ENCODE results near the gene ZNF385B.

GRCh38 chr2:179435566-179435965 is 425.8 kb downstream of the ZNF385B start:
- TF ChIP-seq CTCF (IDR thresholded peaks at IDR 0.05; ENCODE audit: insufficient read depth, low read length) (no peak), SPI1 (IDR thresholded peaks at IDR 0.05; ENCODE audit: borderline replicate concordance, low read depth) (no peak), REST (IDR thresholded peaks at IDR 0.05; ENCODE audit: insufficient replicate concordance, low read depth) (no peak), POLR2AphosphoS5 (IDR thresholded peaks at IDR 0.05; ENCODE audit: low read depth) (no peak)
